Esophagus squamous epithelium (tissue), 5 donors: ENCODE results near the gene PLCB4. TPM values are rescaled to one million over a fixed set of nuclear protein-coding genes. Genes with fewer than 3 reads are reported as not detected.

Experiments
- DNase-seq: peaks from one replicate; lab custom pipeline; 2025; lab: John Stamatoyannopoulos, UW
- H3K27ac ChIP-seq, 4 donors: fragments of 200-600 bp; sonication (generic); one replicate each; pipeline ENCODE4 v1.5.1; 2016 to 2019; ENCODE audit warnings: mild to moderate bottlenecking in 1 of 4
- H3K27me3 ChIP-seq, 4 donors: fragments of 200-600 bp; sonication (generic); 1 replicate in 3 of 4; 2 replicates in 1 of 4; pipeline versions ENCODE4 v1.5.1 to v1.6.0; 2017 to 2021; ENCODE audit warnings: antibody characterized with exemption in 1 of 4
- H3K36me3 ChIP-seq, 3 donors: fragments of 200-600 bp; sonication (generic); one replicate each; pipeline ENCODE4 v1.5.1; 2016 to 2019
- H3K4me1 ChIP-seq, 3 donors: fragments of 200-600 bp; sonication (generic); one replicate each; pipeline ENCODE4 v1.5.1; 2017 to 2019
- H3K4me3 ChIP-seq, 4 donors: fragments of 200-600 bp; sonication (generic); 1 replicate in 3 of 4; 2 replicates in 1 of 4; pipeline ENCODE4 v1.5.1; 2016 to 2019; ENCODE audit warnings: mild to moderate bottlenecking in 2 of 4, moderate library complexity in 1 of 4
- H3K9me3 ChIP-seq, 3 donors: fragments of 200-600 bp; sonication (generic); one replicate each; pipeline ENCODE4 v1.5.1; 2016 to 2019
- POLR2A ChIP-seq, 4 donors: fragments of 450-650 bp; IDR thresholded peaks; one replicate each; pipeline ENCODE4 v1.6.1; 2017; ENCODE audit warnings: antibody characterized with exemption in 4 of 4, mild to moderate bottlenecking in 4 of 4, moderate library complexity in 3 of 4
- WGBS, 2 donors: methylation state at CpG; one replicate each; pipeline ENCODE4 v1.1.5; 2018; 5-methylcytosine and 5-hydroxymethylcytosine counted together
- intact Hi-C: fragments of 100-400 bp; cut with DNase I; formaldehyde crosslinking; loops from one replicate; pipeline ENCODE4 v1.15.0; 2022
- total RNA-seq, 4 donors: library from RNA; depleted of rRNA; stranded (reverse); fragments of >200 nt; gene quantifications; one replicate each; pipeline ENCODE4 v1.1.0, GENCODE V29; 2016
- TF ChIP-seq, protein P1 (sequence below), 6 experiments: fragments of 450-650 bp in 4 of 6; fragments of 200-600 bp in 2 of 6; sonication (generic) in 2 of 6; IDR thresholded peaks; one replicate each; pipeline ENCODE4 v1.5.1; 2016 to 2019; ENCODE audit warnings: antibody characterized with exemption in 6 of 6, mild to moderate bottlenecking in 4 of 6, moderate library complexity in 4 of 6
- donor health status: DM: yes; HTN: yes; CAD: no.

The PLCB4 gene
- total RNA-seq, 4 donors from 2014 or later: 1.1 to 13.7 (median 2.8) TPM

DNA sequence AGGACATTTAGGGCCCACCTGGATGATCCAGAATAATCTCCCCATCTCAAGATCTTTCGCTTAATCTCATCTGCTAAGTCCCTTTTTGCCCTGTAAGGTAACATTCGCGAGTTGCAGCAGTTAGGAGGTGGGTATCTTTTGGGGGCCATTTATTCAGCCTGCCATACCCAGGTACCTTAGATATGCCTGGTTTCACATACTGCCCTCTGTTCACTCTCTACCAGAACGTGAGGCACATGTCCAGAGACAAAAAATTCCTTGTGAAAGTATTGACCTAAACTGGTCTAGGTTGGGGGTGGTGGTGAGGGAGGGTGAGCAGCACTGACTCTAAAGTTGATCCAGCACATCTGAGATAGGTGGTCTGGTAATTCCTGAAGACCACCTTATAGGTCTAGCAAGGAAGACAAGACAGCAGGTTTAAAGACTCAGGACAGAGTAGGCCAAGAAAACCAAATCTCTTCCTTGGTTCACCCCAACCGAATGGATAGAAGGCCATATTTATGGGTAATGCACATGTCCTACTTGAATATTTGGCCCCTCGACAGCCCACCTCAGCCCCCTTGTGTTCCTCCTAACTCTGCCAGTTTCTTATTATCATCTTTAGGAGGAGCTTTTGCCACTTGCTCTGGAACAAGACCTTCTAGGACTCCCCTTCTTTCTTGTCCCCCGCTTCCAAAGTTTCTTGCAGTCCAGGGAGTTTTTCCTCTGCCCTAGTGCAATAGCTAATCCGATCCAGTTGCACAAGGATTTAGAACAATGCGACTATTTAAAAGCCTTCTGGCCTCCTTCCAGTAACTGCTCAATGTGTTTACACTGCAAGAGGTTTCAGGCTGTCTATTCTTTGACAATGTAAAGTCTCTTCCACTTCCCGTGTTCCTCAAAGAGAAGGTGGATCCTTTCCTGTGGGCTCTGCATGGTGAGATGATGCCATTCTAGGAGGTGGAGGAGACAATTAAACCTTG is 232.5 kb downstream of the PLCB4 start:
- Histone ChIP-seq H3K4me1 (peaks cover 5 to 30% (median 16%) of the 10 kb centered on the region in 3 donors), H3K27ac (peak overlapping the region in 2 of 4 donors; percentile 17 to 30), H3K36me3 (no peaks in the 10 kb centered on the region), H3K27me3 (no peaks in the 10 kb centered on the region), H3K4me3 (no peak overlapping the region), H3K9me3 (no peaks in the 10 kb centered on the region)
- 66 to 72% methylated on average over 10 of the region's 10 CpGs for WGBS, 2 donors
- no peak for DNase-seq
- intact Hi-C loops: no loop called here
- TF ChIP-seq POLR2A (IDR thresholded peaks at IDR 0.05): no peak
- TF ChIP-seq, protein P1, sequence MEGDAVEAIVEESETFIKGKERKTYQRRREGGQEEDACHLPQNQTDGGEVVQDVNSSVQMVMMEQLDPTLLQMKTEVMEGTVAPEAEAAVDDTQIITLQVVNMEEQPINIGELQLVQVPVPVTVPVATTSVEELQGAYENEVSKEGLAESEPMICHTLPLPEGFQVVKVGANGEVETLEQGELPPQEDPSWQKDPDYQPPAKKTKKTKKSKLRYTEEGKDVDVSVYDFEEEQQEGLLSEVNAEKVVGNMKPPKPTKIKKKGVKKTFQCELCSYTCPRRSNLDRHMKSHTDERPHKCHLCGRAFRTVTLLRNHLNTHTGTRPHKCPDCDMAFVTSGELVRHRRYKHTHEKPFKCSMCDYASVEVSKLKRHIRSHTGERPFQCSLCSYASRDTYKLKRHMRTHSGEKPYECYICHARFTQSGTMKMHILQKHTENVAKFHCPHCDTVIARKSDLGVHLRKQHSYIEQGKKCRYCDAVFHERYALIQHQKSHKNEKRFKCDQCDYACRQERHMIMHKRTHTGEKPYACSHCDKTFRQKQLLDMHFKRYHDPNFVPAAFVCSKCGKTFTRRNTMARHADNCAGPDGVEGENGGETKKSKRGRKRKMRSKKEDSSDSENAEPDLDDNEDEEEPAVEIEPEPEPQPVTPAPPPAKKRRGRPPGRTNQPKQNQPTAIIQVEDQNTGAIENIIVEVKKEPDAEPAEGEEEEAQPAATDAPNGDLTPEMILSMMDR (IDR thresholded peaks at IDR 0.05): no peak

DNA sequence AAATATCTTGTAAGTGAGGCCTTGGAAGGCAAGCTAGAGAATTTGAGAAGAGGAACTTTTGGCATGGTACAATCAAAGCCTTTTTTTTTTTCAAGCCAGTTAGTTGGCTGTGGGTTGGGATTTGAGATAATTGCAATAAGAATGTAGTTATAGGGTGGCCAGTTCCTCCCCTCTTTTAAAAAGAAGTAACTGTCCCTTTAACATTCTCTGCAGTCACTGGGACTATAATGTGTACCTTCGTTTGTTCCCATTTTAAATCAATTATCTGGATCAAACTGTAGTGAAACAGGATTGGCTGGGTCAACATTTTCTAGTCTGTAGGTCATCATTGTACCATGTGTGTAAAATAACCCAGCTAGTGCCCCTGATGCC is 233.2 kb downstream of the PLCB4 start:
- intact Hi-C loops: no loop called here
- H3K36me3 ChIP-seq: no peaks in the 10 kb centered on the region
- WGBS, 2 donors: 23 to 43% methylated on average over 1 of the region's 1 CpG
- no peak for TF ChIP-seq POLR2A (IDR thresholded peaks at IDR 0.05)
- peak overlapping the region in 2 of 4 donors; percentile 17 to 30 for H3K27ac ChIP-seq
- DNase-seq: no peak
- no peaks in the 10 kb centered on the region for H3K27me3 ChIP-seq
- H3K9me3 ChIP-seq: no peaks in the 10 kb centered on the region
- H3K4me3 ChIP-seq: no peak overlapping the region
- peaks cover 5 to 37% (median 17%) of the 10 kb centered on the region in 3 donors for H3K4me1 ChIP-seq

DNA sequence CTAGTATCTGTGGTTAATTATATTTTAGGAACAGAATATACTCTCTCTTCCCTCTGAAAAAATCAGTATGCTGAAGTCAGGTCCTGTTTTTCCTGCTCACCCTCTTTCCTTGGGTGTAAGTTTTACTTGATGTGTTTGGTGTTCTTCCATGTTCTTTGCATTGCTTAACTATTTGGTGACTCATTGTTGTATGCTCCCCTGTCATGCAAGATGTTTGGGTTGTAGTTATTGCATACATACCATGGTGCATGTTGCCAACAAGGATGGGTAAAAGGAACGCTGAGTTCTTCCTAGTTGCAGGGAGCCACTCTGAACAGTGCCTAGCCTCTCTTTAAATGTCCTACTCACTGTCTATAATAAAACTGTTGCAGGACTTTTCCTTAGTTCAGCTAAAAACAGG is 237.6 kb downstream of the PLCB4 start:
- TF ChIP-seq POLR2A (IDR thresholded peaks at IDR 0.05): no peak
- TF ChIP-seq, protein P1 (IDR thresholded peaks at IDR 0.05): no peak
- peak overlapping the region in 2 of 4 donors; percentile 44 to 55 for H3K27ac ChIP-seq

DNA sequence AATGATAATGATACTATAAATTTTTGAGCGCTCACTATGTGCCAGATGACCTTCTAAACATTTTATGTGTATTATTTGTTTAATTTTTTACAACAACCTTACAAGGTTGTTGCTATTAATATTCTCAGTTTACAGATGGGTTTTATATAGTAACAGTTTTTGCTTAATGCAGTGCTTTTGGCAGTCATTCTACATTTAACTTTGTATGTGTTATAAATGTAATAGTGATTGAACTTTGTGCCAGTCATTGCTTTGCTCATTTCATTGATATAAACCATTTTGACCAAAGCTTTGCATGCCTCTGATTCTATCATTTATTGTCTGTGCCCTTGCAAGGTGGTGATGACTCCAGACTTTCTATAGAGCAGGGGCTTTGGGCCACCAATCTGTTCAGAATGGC is 239.2 kb downstream of the PLCB4 start:
- no peak overlapping the region for H3K4me3 ChIP-seq
- peaks cover 5 to 14% (median 7%) of the 10 kb centered on the region in 3 donors for H3K4me1 ChIP-seq
- no peaks in the 10 kb centered on the region for H3K27me3 ChIP-seq
- H3K36me3 ChIP-seq: no peaks in the 10 kb centered on the region
- TF ChIP-seq POLR2A (IDR thresholded peaks at IDR 0.05): no peak
- TF ChIP-seq, protein P1 (IDR thresholded peaks at IDR 0.05): no peak
- no peak overlapping the region for H3K27ac ChIP-seq
- WGBS, 2 donors: 83 to 90% methylated on average over 1 of the region's 1 CpG
- DNase-seq: no peak
- intact Hi-C loops: no loop called here
- H3K9me3 ChIP-seq: no peaks in the 10 kb centered on the region

More for the DNA sequence above, 237.6 kb downstream of the PLCB4 start:
- no peaks in the 10 kb centered on the region for H3K36me3 ChIP-seq
- H3K9me3 ChIP-seq: no peaks in the 10 kb centered on the region
- peaks cover 5 to 26% (median 14%) of the 10 kb centered on the region in 3 donors for H3K4me1 ChIP-seq
- H3K27me3 ChIP-seq: no peaks in the 10 kb centered on the region
- intact Hi-C loops: no loop called here
- H3K4me3 ChIP-seq: no peak overlapping the region
- no peak for DNase-seq
- 35 to 43% methylated on average over 1 of the region's 1 CpG for WGBS, 2 donors

DNA sequence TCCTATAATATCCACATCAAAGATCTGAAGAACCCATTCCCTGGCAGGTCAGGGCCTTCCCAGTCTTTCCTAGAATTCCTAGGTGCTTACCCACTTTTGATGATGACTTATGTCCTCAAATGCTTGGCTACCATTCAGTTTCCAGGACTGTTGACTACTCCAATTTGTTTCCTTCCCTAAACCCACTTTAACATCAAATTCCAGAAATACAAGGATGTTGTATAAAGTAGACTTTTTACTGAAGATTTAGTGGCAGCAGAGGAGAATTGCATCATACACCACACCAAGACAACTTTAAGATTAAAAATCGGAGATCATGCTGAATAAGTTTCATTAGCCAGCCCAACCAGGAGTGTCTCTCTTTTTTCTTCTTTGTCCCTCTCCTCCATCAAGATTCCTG is 242.2 kb downstream of the PLCB4 start:
- H3K9me3 ChIP-seq: no peaks in the 10 kb centered on the region
- no peak for DNase-seq

More for the DNA sequence above, 242.2 kb downstream of the PLCB4 start:
- H3K4me3 ChIP-seq: no peak overlapping the region
- no peaks in the 10 kb centered on the region for H3K36me3 ChIP-seq
- H3K27ac ChIP-seq: no peak overlapping the region
- no peaks in the 10 kb centered on the region for H3K27me3 ChIP-seq
- no peak for TF ChIP-seq POLR2A (IDR thresholded peaks at IDR 0.05)
- TF ChIP-seq, protein P1 (IDR thresholded peaks at IDR 0.05): no peak
- WGBS, 2 donors: 57 to 63% methylated on average over 1 of the region's 1 CpG
- peaks cover 2 to 11% (median 3%) of the 10 kb centered on the region in 3 donors for H3K4me1 ChIP-seq
- intact Hi-C loops: no loop called here
